Measurements from ENCODE around the gene MEG3.

The MEG3 gene

DNA sequence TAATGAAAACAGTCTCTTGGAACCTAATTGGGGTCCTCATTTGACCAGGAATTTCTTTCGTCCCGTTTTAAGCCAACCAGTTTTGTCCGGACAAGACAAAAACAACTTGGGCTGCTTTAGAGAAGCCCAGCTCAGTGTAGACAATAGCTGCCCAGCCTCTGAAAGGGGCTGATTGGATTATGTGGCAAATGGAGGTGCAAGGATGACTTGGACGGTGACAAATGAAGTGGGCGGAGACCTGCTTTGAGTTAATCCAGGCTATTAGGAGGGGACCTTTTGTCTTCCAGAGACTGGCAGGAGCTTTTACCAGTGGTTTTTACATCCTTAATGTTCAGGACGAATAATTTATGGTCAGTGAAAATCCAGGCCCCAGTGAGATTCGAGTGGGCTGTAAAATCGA, 4.8 kb downstream of the MEG3 start:
- peaks cover 43% of the 10 kb centered on the region for H3K27me3 Mint-ChIP-seq

DNA sequence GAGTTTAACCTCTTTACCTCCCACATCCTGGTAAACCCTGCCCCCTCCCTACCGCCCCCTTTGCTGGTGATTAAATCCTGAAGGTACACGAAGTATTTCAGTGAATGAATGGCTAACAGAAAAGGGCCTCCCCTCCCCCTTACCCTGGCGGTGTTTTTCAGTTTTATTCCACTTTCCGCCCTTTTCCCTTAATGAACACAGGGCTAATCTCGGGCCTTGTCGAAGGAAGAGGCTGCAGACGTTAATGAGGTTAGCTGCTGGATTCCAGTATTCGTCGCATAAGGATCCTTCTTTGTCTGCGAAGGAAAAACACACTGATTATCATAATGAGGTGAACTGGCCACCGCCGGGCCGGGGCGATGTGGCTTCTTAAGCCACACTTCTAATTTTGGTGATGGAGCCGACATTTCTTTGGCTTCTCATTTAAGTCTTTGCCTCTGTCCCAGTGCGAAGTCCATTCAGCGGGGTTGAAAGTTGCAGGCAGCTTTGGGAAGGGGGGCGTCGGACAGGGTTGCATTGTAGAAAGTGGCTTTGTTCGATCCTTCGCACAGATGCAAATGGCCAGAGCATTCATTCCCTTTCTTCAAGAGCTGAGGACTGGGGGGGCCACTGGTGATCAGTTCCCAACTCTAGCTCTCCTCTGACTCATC, 6.5 kb downstream of the MEG3 start:
- H3K36me3 Mint-ChIP-seq, result peaks cover 5% of the 10 kb centered on the region
- ATAC-seq, result no peak
- H3K4me1 Mint-ChIP-seq, result no peaks in the 10 kb centered on the region
- H3K27ac Mint-ChIP-seq, result no peak overlapping the region
- peaks cover 7% of the 10 kb centered on the region for H3K9me3 Mint-ChIP-seq
- no peak overlapping the region for H3K4me3 Mint-ChIP-seq
- peaks cover 44% of the 10 kb centered on the region for H3K27me3 Mint-ChIP-seq

More for the DNA sequence above, 4.8 kb downstream of the MEG3 start:
- Mint-ChIP-seq H3K9me3 (peaks cover 9% of the 10 kb centered on the region), H3K27ac (no peak overlapping the region), H3K4me1 (no peaks in the 10 kb centered on the region), H3K36me3 (peaks cover 5% of the 10 kb centered on the region), H3K4me3 (no peak overlapping the region)
- ATAC-seq, result no peak

DNA sequence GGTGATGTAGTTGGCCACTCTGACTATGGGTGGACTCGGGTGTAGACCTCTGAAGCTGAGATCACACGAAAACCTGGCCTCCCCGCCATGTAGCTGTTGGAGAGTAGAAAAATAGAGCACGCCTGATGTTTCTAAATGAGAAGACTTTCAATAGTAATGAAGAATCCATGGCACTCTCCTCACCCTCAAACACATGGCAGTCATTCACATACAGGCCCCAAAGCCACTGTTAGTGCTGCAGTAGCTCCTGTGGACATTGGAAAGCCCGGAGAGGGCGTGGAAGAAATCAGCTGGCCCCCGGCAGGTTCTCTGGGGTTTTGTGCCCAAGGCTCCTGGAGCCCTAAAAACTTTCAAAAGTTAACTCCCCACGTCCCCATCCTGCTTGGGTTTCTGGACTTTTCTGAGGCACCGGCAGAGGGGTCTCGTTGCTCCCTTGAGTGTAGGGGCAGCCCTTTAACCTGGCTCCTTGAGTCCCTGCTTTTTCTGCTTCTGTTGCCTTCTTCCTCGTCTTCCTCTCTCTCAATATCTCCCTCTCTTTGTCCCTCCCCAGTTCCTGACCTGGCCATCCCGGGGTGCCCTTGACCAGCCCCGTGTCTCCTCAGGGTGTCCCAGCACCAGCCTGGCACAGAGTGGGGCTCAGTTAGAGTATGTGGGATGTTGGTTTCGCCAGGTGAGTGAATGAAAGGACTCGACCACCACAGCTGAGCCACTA, 8.3 kb downstream of the MEG3 start:
- Mint-ChIP-seq H3K9me3 (no peaks in the 10 kb centered on the region), H3K4me3 (no peak overlapping the region), H3K36me3 (no peaks in the 10 kb centered on the region), H3K27me3 (peaks cover 47% of the 10 kb centered on the region), H3K4me1 (no peaks in the 10 kb centered on the region), H3K27ac (no peak overlapping the region)
- ATAC-seq, result no peak

DNA sequence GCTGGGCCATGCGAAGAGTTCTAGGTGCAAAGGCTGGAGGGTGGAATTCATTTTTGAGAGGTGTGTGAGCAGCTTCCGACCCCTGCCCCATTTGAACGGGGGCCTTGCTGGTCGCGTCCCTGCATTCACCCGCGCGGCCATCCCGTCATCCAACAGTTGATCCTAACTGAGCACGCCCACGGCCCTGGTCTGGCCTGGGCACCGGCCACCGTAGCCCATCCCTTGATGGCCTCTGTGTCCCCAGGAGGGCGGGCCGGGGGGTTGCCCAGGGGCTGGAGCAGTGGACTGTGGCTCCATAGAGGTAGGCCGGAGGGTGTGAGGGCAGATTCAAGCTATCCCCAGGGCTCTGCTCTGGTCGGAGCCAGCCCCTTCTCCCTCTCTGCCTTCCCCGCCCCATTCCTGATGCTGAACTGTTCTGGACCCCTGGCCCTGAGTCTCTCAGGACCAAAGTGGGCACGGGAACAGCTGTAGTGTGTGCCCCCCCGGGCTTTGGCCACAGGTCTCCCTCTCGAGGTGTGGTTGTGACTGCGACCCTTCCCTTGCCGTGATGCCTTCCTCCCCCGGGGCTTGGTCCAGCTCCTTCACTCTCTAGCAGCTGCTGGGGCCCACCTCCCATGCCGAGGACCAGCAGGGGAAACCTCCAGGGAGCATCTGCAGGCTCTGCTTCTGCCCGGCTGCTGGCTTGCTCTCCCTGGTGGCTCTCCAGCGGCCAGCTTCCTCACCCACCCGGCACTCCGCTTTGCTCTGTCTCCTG, 9.1 kb downstream of the MEG3 start:
- Mint-ChIP-seq H3K36me3 (no peaks in the 10 kb centered on the region), H3K9me3 (no peaks in the 10 kb centered on the region), H3K27me3 (peaks cover 49% of the 10 kb centered on the region), H3K4me1 (no peaks in the 10 kb centered on the region), H3K4me3 (no peak overlapping the region), H3K27ac (no peak overlapping the region)
- ATAC-seq, result no peak

GRCh38 chr14:100835548-100836310, 9.8 kb downstream of the MEG3 start:
- H3K4me1 Mint-ChIP-seq, result no peaks in the 10 kb centered on the region
- no peak for ATAC-seq
- no peaks in the 10 kb centered on the region for H3K36me3 Mint-ChIP-seq

GRCh38 chr14:100836311-100836805, 10.4 kb downstream of the MEG3 start:
- H3K4me1 Mint-ChIP-seq, result no peaks in the 10 kb centered on the region
- no peaks in the 10 kb centered on the region for H3K9me3 Mint-ChIP-seq
- H3K27ac Mint-ChIP-seq, result no peak overlapping the region
- H3K4me3 Mint-ChIP-seq, result no peak overlapping the region
- H3K27me3 Mint-ChIP-seq, result peaks cover 56% of the 10 kb centered on the region
- H3K36me3 Mint-ChIP-seq, result no peaks in the 10 kb centered on the region
- ATAC-seq, result no peak

More at GRCh38 chr14:100835548-100836310, 9.8 kb downstream of the MEG3 start:
- Mint-ChIP-seq H3K4me3 (no peak overlapping the region), H3K9me3 (no peaks in the 10 kb centered on the region), H3K27ac (no peak overlapping the region), H3K27me3 (peaks cover 56% of the 10 kb centered on the region)

GRCh38 chr14:100836941-100837804, 11.3 kb downstream of the MEG3 start:
- Mint-ChIP-seq H3K27ac (no peak overlapping the region), H3K27me3 (peaks cover 56% of the 10 kb centered on the region), H3K4me1 (no peaks in the 10 kb centered on the region), H3K9me3 (no peaks in the 10 kb centered on the region), H3K4me3 (no peak overlapping the region), H3K36me3 (no peaks in the 10 kb centered on the region)
- ATAC-seq, result no peak

GRCh38 chr14:100837805-100838350, 12.0 kb downstream of the MEG3 start:
- ATAC-seq, result no peak
- Mint-ChIP-seq H3K27ac (no peak overlapping the region), H3K4me3 (no peak overlapping the region), H3K9me3 (no peaks in the 10 kb centered on the region), H3K4me1 (no peaks in the 10 kb centered on the region), H3K36me3 (no peaks in the 10 kb centered on the region), H3K27me3 (peaks cover 56% of the 10 kb centered on the region)

DNA sequence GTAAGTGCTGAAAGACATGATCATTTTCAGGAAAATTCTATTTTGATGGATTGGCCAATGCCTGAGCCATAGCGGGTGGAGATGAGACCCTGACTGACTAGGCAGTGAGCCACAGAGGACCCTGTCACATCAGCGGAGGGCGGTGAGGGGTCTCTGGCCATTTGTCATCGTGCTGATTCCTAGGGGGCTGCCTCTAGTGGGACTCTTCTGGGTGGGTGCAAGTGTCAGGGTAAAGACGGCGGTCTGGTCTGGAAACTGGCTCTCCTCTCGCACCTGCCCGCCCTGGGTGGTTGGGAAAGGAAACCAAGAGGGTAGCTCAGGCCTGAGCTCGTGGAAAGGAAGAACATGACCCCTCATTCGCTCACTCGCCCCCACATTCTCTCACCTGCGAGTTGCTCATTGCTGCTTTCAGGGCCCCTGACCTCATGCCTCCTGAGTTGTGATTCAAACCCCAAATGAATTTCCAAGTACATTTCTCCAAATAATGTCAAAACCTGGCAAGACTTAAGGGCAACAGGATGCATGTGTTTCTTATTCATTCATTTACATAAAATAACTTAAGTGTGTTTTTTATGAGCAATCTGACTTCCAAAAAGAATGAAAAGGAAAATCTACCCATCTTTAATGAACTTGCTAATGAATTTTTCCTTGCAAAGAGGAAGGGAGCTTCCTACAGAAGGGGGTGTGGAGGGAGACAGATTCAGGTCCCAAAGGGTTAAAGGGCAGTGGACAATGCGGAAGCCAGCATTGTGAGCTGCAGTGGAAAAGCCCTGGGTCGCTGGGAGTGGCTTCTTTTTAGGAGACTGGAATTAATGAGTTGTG, 12.8 kb downstream of the MEG3 start:
- no peaks in the 10 kb centered on the region for H3K9me3 Mint-ChIP-seq
- H3K27me3 Mint-ChIP-seq, result peaks cover 56% of the 10 kb centered on the region
- no peaks in the 10 kb centered on the region for H3K4me1 Mint-ChIP-seq

GRCh38 chr14:100839315-100839585, 13.3 kb downstream of the MEG3 start:
- no peak overlapping the region for H3K4me3 Mint-ChIP-seq
- peaks cover 56% of the 10 kb centered on the region for H3K27me3 Mint-ChIP-seq
- no peak for ATAC-seq
- H3K27ac Mint-ChIP-seq, result no peak overlapping the region
- no peaks in the 10 kb centered on the region for H3K4me1 Mint-ChIP-seq
- H3K9me3 Mint-ChIP-seq, result no peaks in the 10 kb centered on the region
- no peaks in the 10 kb centered on the region for H3K36me3 Mint-ChIP-seq

More for the DNA sequence above, 12.8 kb downstream of the MEG3 start:
- no peaks in the 10 kb centered on the region for H3K36me3 Mint-ChIP-seq
- no peak overlapping the region for H3K4me3 Mint-ChIP-seq
- H3K27ac Mint-ChIP-seq, result no peak overlapping the region
- no peak for ATAC-seq

- H3K36me3 Mint-ChIP-seq, result no peaks in the 10 kb centered on the region
- H3K27ac Mint-ChIP-seq, result no peak overlapping the region
- peaks cover 52% of the 10 kb centered on the region for H3K27me3 Mint-ChIP-seq
- no peaks in the 10 kb centered on the region for H3K9me3 Mint-ChIP-seq
- H3K4me3 Mint-ChIP-seq, result no peak overlapping the region
- ATAC-seq, result no peak
- H3K4me1 Mint-ChIP-seq, result no peaks in the 10 kb centered on the region
Observed at GRCh38 chr14:100839681-100840111, 13.8 kb downstream of the MEG3 start.

DNA sequence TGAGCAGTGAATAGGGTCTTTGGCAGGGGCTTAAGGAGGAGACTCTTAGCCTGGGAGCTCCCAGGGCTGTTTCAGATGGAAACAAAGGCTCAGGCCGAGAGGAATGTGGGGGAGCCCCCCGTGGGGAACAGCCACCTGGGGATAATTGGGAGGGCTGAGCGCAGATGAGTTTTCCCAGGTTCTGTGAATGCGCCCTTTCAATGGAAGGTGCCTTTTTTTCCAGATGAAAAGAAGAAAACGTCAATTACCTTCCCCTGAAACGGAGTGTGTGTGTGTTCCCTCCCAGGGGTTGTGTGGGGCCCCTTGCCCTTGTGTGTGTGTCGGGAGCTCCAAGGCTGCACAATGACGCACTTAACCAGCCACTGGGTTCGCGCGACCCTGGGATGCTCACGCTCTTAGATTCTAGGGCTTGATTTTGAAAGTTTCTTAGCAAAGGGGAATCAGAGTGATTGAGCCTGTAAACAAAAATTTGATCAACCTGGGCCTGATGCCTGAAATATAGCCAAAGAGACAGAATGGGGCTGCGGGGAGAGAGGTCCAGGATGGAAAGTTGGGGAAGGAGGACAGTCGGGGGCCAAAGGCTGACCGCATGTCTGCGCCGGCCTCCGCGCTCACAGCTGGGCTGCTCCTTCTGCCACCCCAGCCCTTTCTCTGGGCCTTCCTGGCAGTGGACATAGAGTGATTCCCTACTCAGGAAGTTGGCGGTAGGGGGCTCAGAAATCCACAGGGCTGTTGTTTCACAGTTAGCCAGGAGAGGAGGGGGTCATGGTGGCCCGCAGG, 14.6 kb downstream of the MEG3 start:
- Mint-ChIP-seq H3K4me1 (no peaks in the 10 kb centered on the region), H3K27me3 (peaks cover 44% of the 10 kb centered on the region), H3K36me3 (no peaks in the 10 kb centered on the region), H3K27ac (no peak overlapping the region), H3K9me3 (no peaks in the 10 kb centered on the region), H3K4me3 (no peak overlapping the region)
- ATAC-seq, result no peak

Data from stimulated activated memory B cell treated with anti-CD40 and anti-IgM and Interleukin-4, amounts not matched to agents 10 μg/mL and 1 μg/mL and 100 μg/mL, for 72 hours (primary cell).